ENCODE measurements around the gene KDM4B. TPM values are rescaled to one million over a fixed set of nuclear protein-coding genes. Genes with fewer than 3 reads are reported as not detected.

Gene KDM4B
- total and polyA plus RNA-seq, 7 donors: 7.2 to 46.5 (median 21.4) TPM

- DNase-seq: no peak
- no peak overlapping the region for H3K27ac ChIP-seq
- H3K9me3 ChIP-seq: no peaks in the 10 kb centered on the region
- 88 to 89% methylated on average over 3 of the region's 3 CpGs for WGBS, 2 donors
- TF ChIP-seq, protein P1, sequence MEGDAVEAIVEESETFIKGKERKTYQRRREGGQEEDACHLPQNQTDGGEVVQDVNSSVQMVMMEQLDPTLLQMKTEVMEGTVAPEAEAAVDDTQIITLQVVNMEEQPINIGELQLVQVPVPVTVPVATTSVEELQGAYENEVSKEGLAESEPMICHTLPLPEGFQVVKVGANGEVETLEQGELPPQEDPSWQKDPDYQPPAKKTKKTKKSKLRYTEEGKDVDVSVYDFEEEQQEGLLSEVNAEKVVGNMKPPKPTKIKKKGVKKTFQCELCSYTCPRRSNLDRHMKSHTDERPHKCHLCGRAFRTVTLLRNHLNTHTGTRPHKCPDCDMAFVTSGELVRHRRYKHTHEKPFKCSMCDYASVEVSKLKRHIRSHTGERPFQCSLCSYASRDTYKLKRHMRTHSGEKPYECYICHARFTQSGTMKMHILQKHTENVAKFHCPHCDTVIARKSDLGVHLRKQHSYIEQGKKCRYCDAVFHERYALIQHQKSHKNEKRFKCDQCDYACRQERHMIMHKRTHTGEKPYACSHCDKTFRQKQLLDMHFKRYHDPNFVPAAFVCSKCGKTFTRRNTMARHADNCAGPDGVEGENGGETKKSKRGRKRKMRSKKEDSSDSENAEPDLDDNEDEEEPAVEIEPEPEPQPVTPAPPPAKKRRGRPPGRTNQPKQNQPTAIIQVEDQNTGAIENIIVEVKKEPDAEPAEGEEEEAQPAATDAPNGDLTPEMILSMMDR (IDR thresholded peaks at IDR 0.05): no peak
- TF ChIP-seq POLR2A (IDR thresholded peaks at IDR 0.05) (no peak), POLR2AphosphoS5 (IDR thresholded peaks at IDR 0.05) (no peak), EP300 (IDR thresholded peaks at IDR 0.05) (no peak)
- H3K36me3 ChIP-seq: no peaks in the 10 kb centered on the region
- H3K4me3 ChIP-seq: no peak overlapping the region
- no peaks in the 10 kb centered on the region for H3K27me3 ChIP-seq
- no peaks in the 10 kb centered on the region for H3K4me1 ChIP-seq
- intact Hi-C loops (cut with DNase I): no loop called here
These were observed 214.7 kb downstream of the KDM4B start for GRCh38 chr19:5183616-5184015.

- Histone ChIP-seq H3K27me3 (no peaks in the 10 kb centered on the region), H3K4me3 (no peak overlapping the region), H3K4me1 (peaks cover 0 to 9% (median 6%) of the 10 kb centered on the region in 4 donors), H3K9me3 (no peaks in the 10 kb centered on the region), H3K27ac (no peak overlapping the region), H3K36me3 (no peaks in the 10 kb centered on the region)
- TF ChIP-seq POLR2AphosphoS5 (IDR thresholded peaks at IDR 0.05) (no peak), POLR2A (IDR thresholded peaks at IDR 0.05) (no peak), EP300 (IDR thresholded peaks at IDR 0.05) (no peak)
- TF ChIP-seq, protein P1 (IDR thresholded peaks at IDR 0.05): no peak
- 87 to 92% methylated on average over 4 of the region's 4 CpGs for WGBS, 2 donors
- no peak for DNase-seq
- intact Hi-C loops (cut with DNase I): no loop called here
These were observed 216.0 kb downstream of the KDM4B start for GRCh38 chr19:5184930-5185329.

GRCh38 chr19:5186293-5187050 lies 217.6 kb downstream of the KDM4B start:
- no peak overlapping the region for H3K27ac ChIP-seq
- no peak for DNase-seq
- no peaks in the 10 kb centered on the region for H3K27me3 ChIP-seq
- no peak overlapping the region for H3K4me3 ChIP-seq
- H3K9me3 ChIP-seq: peaks cover 0 to 2% (median 0%) of the 10 kb centered on the region in 4 donors
- 41 to 72% methylated on average over 7 of the region's 7 CpGs for WGBS, 2 donors
- H3K4me1 ChIP-seq: peaks cover 0 to 9% (median 6%) of the 10 kb centered on the region in 4 donors
- TF ChIP-seq EP300 (IDR thresholded peaks at IDR 0.05) (no peak), POLR2A (IDR thresholded peaks at IDR 0.05) (no peak)
- TF ChIP-seq, protein P1 (IDR thresholded peaks at IDR 0.05): no peak
- H3K36me3 ChIP-seq: no peaks in the 10 kb centered on the region
- intact Hi-C loops (cut with DNase I): no loop called here

GRCh38 chr19:5188548-5189317 lies 219.8 kb downstream of the KDM4B start:
- Histone ChIP-seq H3K4me1 (peaks cover 0 to 9% (median 6%) of the 10 kb centered on the region in 4 donors), H3K9me3 (peaks cover 0 to 2% (median 0%) of the 10 kb centered on the region in 4 donors), H3K4me3 (no peak overlapping the region), H3K27ac (no peak overlapping the region), H3K36me3 (no peaks in the 10 kb centered on the region), H3K27me3 (no peaks in the 10 kb centered on the region)
- TF ChIP-seq, protein P1 (IDR thresholded peaks at IDR 0.05): no peak
- TF ChIP-seq POLR2A (IDR thresholded peaks at IDR 0.05) (no peak), POLR2AphosphoS5 (IDR thresholded peaks at IDR 0.05) (no peak), EP300 (IDR thresholded peaks at IDR 0.05) (no peak)
- intact Hi-C loops (cut with DNase I): no loop called here
- WGBS, 2 donors: 52 to 59% methylated on average over 19 of the region's 19 CpGs
- no peak for DNase-seq
